ENCODE measurements around the gene SMIM29. TPM values are rescaled to one million over a fixed set of nuclear protein-coding genes. Genes with fewer than 3 reads are reported as not detected.

Gene SMIM29
- total RNA-seq, 1 donor from 2014 or later = 5.2 TPM

- H3K9ac ChIP-seq (ENCODE audit: low read depth in 1 of 3, low read length in 3 of 3) = no peak overlapping the region
- H3K9me3 ChIP-seq (ENCODE audit: control insufficient read depth in 3 of 3, low read length in 3 of 3) = no peaks in the 10 kb centered on the region
- H3K36me3 ChIP-seq (ENCODE audit: control insufficient read depth in 3 of 3, insufficient read depth in 3 of 3, low read length in 3 of 3) = no peaks in the 10 kb centered on the region
- no peak overlapping the region for H3K4me3 ChIP-seq (ENCODE audit: low read length in 3 of 3)
- H3K27me3 ChIP-seq (ENCODE audit: control insufficient read depth in 3 of 3, insufficient read depth in 3 of 3, low read length in 3 of 3) = no peaks in the 10 kb centered on the region
- H3K27ac ChIP-seq (ENCODE audit: low read depth, low read length) = no peak overlapping the region
- no peaks in the 10 kb centered on the region for H3K4me1 ChIP-seq (ENCODE audit: control insufficient read depth in 3 of 3, insufficient read depth in 3 of 3, low read length in 3 of 3)
Observed at GRCh38 chr6:34205916-34206315, 42.9 kb downstream of the SMIM29 start.

DNA sequence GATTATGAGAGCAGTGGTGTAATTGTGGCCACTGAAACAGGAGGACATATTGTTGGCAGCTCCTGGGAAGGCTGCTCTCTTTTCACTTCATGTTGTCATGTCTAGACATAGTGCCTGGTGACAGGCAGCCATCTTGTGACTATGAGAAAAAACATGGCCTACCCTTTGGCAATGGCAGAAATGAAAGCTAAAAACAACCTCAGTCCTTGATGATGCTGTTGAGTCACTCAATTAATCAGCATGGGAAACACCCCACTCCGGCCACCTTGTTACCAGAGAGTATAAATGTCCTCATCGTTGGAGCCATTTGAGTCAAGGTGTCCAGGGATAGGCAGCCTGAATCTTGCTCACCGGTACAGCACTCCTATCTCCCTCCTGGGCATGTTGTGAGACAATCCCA lies 43.3 kb downstream of the SMIM29 start:
- no peak overlapping the region for H3K9ac ChIP-seq (ENCODE audit: low read depth in 1 of 3, low read length in 3 of 3)
- H3K36me3 ChIP-seq (ENCODE audit: control insufficient read depth in 3 of 3, insufficient read depth in 3 of 3, low read length in 3 of 3) = no peaks in the 10 kb centered on the region
- H3K27me3 ChIP-seq (ENCODE audit: control insufficient read depth in 3 of 3, insufficient read depth in 3 of 3, low read length in 3 of 3) = no peaks in the 10 kb centered on the region
- no peak overlapping the region for H3K27ac ChIP-seq (ENCODE audit: low read depth, low read length)
- no peak overlapping the region for H3K4me3 ChIP-seq (ENCODE audit: low read length in 3 of 3)
- H3K4me1 ChIP-seq (ENCODE audit: control insufficient read depth in 3 of 3, insufficient read depth in 3 of 3, low read length in 3 of 3) = no peaks in the 10 kb centered on the region
- H3K9me3 ChIP-seq (ENCODE audit: control insufficient read depth in 3 of 3, low read length in 3 of 3) = no peaks in the 10 kb centered on the region

DNA sequence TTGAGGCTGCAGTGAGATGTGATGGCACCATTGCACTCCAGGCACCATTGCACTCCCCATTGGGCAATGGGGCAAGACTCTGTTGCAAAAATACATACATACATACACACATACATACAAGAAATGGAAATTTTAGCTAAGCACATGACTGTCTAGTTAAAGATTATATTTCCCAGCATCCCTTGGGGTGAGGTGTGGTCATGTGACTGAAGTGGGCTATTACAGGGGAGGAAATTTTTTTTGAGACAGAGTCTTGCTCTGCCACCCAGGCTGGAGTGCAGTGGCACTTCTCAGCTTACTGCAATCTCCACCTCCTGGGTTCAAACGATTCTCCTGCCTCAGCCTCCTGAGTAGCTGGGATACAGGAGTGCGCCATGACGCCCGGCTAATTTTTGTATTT lies 44.1 kb downstream of the SMIM29 start:
- Histone ChIP-seq H3K27ac (ENCODE audit: low read depth, low read length) (no peak overlapping the region), H3K9ac (ENCODE audit: low read depth in 1 of 3, low read length in 3 of 3) (no peak overlapping the region), H3K9me3 (ENCODE audit: control insufficient read depth in 3 of 3, low read length in 3 of 3) (no peaks in the 10 kb centered on the region), H3K36me3 (ENCODE audit: control insufficient read depth in 3 of 3, insufficient read depth in 3 of 3, low read length in 3 of 3) (no peaks in the 10 kb centered on the region), H3K4me3 (ENCODE audit: low read length in 3 of 3) (no peak overlapping the region), H3K4me1 (ENCODE audit: control insufficient read depth in 3 of 3, insufficient read depth in 3 of 3, low read length in 3 of 3) (no peaks in the 10 kb centered on the region), H3K27me3 (ENCODE audit: control insufficient read depth in 3 of 3, insufficient read depth in 3 of 3, low read length in 3 of 3) (no peaks in the 10 kb centered on the region)

- Histone ChIP-seq H3K4me3 (ENCODE audit: low read length in 3 of 3) (no peak overlapping the region), H3K9me3 (ENCODE audit: control insufficient read depth in 3 of 3, low read length in 3 of 3) (no peaks in the 10 kb centered on the region), H3K36me3 (ENCODE audit: control insufficient read depth in 3 of 3, insufficient read depth in 3 of 3, low read length in 3 of 3) (no peaks in the 10 kb centered on the region), H3K27me3 (ENCODE audit: control insufficient read depth in 3 of 3, insufficient read depth in 3 of 3, low read length in 3 of 3) (no peaks in the 10 kb centered on the region), H3K27ac (ENCODE audit: low read depth, low read length) (no peak overlapping the region), H3K9ac (ENCODE audit: low read depth in 1 of 3, low read length in 3 of 3) (no peak overlapping the region), H3K4me1 (ENCODE audit: control insufficient read depth in 3 of 3, insufficient read depth in 3 of 3, low read length in 3 of 3) (no peaks in the 10 kb centered on the region)
Observed at GRCh38 chr6:34202329-34203201, 46.2 kb downstream of the SMIM29 start.

DNA sequence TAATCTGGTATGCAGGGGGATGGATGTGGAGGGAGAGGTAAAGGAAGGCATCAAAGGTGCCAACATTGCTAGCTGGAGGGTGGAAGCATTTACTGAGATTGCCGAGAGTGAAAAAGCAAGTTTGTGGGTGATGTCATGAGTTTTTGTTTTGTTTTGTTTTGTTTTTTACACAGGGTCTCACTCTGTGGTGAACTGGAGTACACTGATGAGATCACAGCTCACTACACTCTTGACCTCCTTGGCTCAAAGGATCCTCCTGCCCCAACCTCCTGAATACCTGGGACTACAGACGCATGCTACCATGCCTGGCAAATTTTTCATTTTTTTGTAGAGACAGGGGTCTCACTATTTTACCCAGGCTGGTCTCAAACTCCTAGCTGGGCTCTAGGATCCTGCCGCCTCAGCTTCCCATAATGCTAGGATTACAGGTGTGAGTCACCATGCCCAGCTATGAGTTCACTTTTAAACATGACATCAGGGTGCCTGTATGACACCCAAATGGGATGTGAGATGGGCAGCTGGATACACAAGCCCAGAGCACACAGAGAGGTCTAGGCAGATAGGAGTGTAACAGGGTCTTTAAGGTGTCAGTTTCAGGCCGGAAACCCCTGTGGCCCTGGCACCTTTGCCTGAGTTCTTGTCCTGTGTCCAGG lies 47.2 kb downstream of the SMIM29 start:
- no peaks in the 10 kb centered on the region for H3K9me3 ChIP-seq (ENCODE audit: control insufficient read depth in 3 of 3, low read length in 3 of 3)
- H3K36me3 ChIP-seq (ENCODE audit: control insufficient read depth in 3 of 3, insufficient read depth in 3 of 3, low read length in 3 of 3) = no peaks in the 10 kb centered on the region
- no peak overlapping the region for H3K4me3 ChIP-seq (ENCODE audit: low read length in 3 of 3)
- H3K27me3 ChIP-seq (ENCODE audit: control insufficient read depth in 3 of 3, insufficient read depth in 3 of 3, low read length in 3 of 3) = peaks cover 0 to 2% (median 0%) of the 10 kb centered on the region in 3 donors
- H3K9ac ChIP-seq (ENCODE audit: low read depth in 1 of 3, low read length in 3 of 3) = no peak overlapping the region
- H3K4me1 ChIP-seq (ENCODE audit: control insufficient read depth in 3 of 3, insufficient read depth in 3 of 3, low read length in 3 of 3) = peaks cover 2 to 3% (median 2%) of the 10 kb centered on the region in 3 donors
- no peak overlapping the region for H3K27ac ChIP-seq (ENCODE audit: low read depth, low read length)

GRCh38 chr6:34200340-34200971 lies 48.4 kb downstream of the SMIM29 start:
- Histone ChIP-seq H3K27me3 (ENCODE audit: control insufficient read depth in 3 of 3, insufficient read depth in 3 of 3, low read length in 3 of 3) (peaks cover 0 to 3% (median 3%) of the 10 kb centered on the region in 3 donors), H3K9me3 (ENCODE audit: control insufficient read depth in 3 of 3, low read length in 3 of 3) (no peaks in the 10 kb centered on the region), H3K4me1 (ENCODE audit: control insufficient read depth in 3 of 3, insufficient read depth in 3 of 3, low read length in 3 of 3) (peaks cover 9 to 11% (median 9%) of the 10 kb centered on the region in 3 donors), H3K27ac (ENCODE audit: low read depth, low read length) (no peak overlapping the region), H3K36me3 (ENCODE audit: control insufficient read depth in 3 of 3, insufficient read depth in 3 of 3, low read length in 3 of 3) (no peaks in the 10 kb centered on the region), H3K9ac (ENCODE audit: low read depth in 1 of 3, low read length in 3 of 3) (no peak overlapping the region), H3K4me3 (ENCODE audit: low read length in 3 of 3) (no peak overlapping the region)

GRCh38 chr6:34196833-34197195 lies 52.0 kb downstream of the SMIM29 start:
- Histone ChIP-seq H3K4me1 (ENCODE audit: control insufficient read depth in 3 of 3, insufficient read depth in 3 of 3, low read length in 3 of 3) (peaks cover 9 to 11% (median 9%) of the 10 kb centered on the region in 3 donors), H3K27ac (ENCODE audit: low read depth, low read length) (no peak overlapping the region), H3K36me3 (ENCODE audit: control insufficient read depth in 3 of 3, insufficient read depth in 3 of 3, low read length in 3 of 3) (no peaks in the 10 kb centered on the region), H3K27me3 (ENCODE audit: control insufficient read depth in 3 of 3, insufficient read depth in 3 of 3, low read length in 3 of 3) (peaks cover 0 to 3% (median 3%) of the 10 kb centered on the region in 3 donors), H3K9ac (ENCODE audit: low read depth in 1 of 3, low read length in 3 of 3) (peak overlapping the region; percentile 61 to 84 (median 67)), H3K4me3 (ENCODE audit: low read length in 3 of 3) (peak overlapping the region; percentile 62 to 85 (median 81)), H3K9me3 (ENCODE audit: control insufficient read depth in 3 of 3, low read length in 3 of 3) (no peaks in the 10 kb centered on the region)

Small RNA genes within 50 kb of the gene (small RNA-seq; reads per million reads assigned to genes)
- gene MIR6835 = not detected

Other genes with a start within 250 kb of the SMIM29 start
- gene GRM4, start 102.9 kb downstream of the SMIM29 start, total RNA-seq = 1.6 TPM
- 20.4 TPM for gene HMGA1, start 12.1 kb downstream of the SMIM29 start, total RNA-seq
- 28.7 TPM for gene NUDT3, start 143.7 kb upstream of the SMIM29 start, total RNA-seq
- gene RPS10, start 177.1 kb upstream of the SMIM29 start, total RNA-seq = 1,815 TPM
- under 0.01 TPM for gene PACSIN1, start 217.1 kb upstream of the SMIM29 start, total RNA-seq

All from skeletal muscle tissue (tissue), 5 donors.